Peyer's patch (tissue), 4 donors: ENCODE results near the gene MOB3A.

Experiments
- POLR2A ChIP-seq, 2 donors: fragments of 450-650 bp; IDR thresholded peaks; one replicate each; pipeline ENCODE4 v1.5.1; 2017; ENCODE audit warnings: antibody characterized with exemption in 2 of 2, mild to moderate bottlenecking in 2 of 2, moderate library complexity in 2 of 2
- TF ChIP-seq, protein P1 (sequence below), 6 experiments: fragments of 450-650 bp in 4 of 6; fragments of 200-600 bp in 2 of 6; sonication (generic) in 1 of 6; IDR thresholded peaks; one replicate each; pipeline ENCODE4 v1.5.1; 2017 to 2019; ENCODE audit warnings: antibody characterized with exemption in 6 of 6, mild to moderate bottlenecking in 3 of 6, moderate library complexity in 1 of 6

GRCh38 chr19:2059422-2060201, 36.5 kb downstream of the MOB3A start:
- TF ChIP-seq, protein P1, sequence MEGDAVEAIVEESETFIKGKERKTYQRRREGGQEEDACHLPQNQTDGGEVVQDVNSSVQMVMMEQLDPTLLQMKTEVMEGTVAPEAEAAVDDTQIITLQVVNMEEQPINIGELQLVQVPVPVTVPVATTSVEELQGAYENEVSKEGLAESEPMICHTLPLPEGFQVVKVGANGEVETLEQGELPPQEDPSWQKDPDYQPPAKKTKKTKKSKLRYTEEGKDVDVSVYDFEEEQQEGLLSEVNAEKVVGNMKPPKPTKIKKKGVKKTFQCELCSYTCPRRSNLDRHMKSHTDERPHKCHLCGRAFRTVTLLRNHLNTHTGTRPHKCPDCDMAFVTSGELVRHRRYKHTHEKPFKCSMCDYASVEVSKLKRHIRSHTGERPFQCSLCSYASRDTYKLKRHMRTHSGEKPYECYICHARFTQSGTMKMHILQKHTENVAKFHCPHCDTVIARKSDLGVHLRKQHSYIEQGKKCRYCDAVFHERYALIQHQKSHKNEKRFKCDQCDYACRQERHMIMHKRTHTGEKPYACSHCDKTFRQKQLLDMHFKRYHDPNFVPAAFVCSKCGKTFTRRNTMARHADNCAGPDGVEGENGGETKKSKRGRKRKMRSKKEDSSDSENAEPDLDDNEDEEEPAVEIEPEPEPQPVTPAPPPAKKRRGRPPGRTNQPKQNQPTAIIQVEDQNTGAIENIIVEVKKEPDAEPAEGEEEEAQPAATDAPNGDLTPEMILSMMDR (IDR thresholded peaks at IDR 0.05) = peak in 1 of 6 experiments; percentile 9
- TF ChIP-seq POLR2A (IDR thresholded peaks at IDR 0.05) = peak; percentile 81 to 87
